Progenitor cell of endocrine pancreas (in vitro differentiated cells): ENCODE results near the gene ANKRD33B. TPM values are rescaled to one million over a fixed set of nuclear protein-coding genes. Genes with fewer than 3 reads are reported as not detected.

Source experiments
- DNase-seq: peaks from one replicate; pipeline ENCODE4 v3.0.0; 2021; ENCODE audit warnings: low spot score; ENCODE audit not compliant: unreplicated experiment
- H3K27ac Mint-ChIP-seq: 2 replicates; pipeline ENCODE4 v1.8.0; 2021; ENCODE audit warnings: mild to moderate bottlenecking, moderate library complexity, mixed read lengths
- H3K27me3 Mint-ChIP-seq: 2 replicates; pipeline ENCODE4 v1.8.0; 2021; ENCODE audit warnings: mixed read lengths
- H3K36me3 Mint-ChIP-seq: 2 replicates; pipeline ENCODE4 v1.8.0; 2022; ENCODE audit warnings: mixed read lengths; ENCODE audit not compliant: insufficient read depth
- H3K4me1 Mint-ChIP-seq: 2 replicates; pipeline ENCODE4 v1.8.0; 2021; ENCODE audit warnings: low read depth, mixed read lengths
- H3K4me3 Mint-ChIP-seq: 2 replicates; pipeline ENCODE4 v1.8.0; 2021; ENCODE audit warnings: low read depth, mild to moderate bottlenecking, moderate library complexity, mixed read lengths
- H3K9me3 Mint-ChIP-seq: 2 replicates; pipeline ENCODE4 v1.8.0; 2021; ENCODE audit warnings: low read depth, mixed read lengths
- total RNA-seq: library from RNA; stranded (reverse); gene quantifications from 2 replicates; pipeline ENCODE4 v1.2.1, GENCODE V29; 2021
- TF ChIP-seq, protein P1 (sequence below): fragments of 200-600 bp; sonication (generic); IDR thresholded peaks from one replicate; pipeline ENCODE4 v1.5.0; 2021; ENCODE audit warnings: antibody characterized with exemption, mild to moderate bottlenecking; ENCODE audit not compliant: unreplicated experiment

Gene ANKRD33B
- total RNA-seq, 1 donor from 2014 or later: 2.1 TPM

DNA sequence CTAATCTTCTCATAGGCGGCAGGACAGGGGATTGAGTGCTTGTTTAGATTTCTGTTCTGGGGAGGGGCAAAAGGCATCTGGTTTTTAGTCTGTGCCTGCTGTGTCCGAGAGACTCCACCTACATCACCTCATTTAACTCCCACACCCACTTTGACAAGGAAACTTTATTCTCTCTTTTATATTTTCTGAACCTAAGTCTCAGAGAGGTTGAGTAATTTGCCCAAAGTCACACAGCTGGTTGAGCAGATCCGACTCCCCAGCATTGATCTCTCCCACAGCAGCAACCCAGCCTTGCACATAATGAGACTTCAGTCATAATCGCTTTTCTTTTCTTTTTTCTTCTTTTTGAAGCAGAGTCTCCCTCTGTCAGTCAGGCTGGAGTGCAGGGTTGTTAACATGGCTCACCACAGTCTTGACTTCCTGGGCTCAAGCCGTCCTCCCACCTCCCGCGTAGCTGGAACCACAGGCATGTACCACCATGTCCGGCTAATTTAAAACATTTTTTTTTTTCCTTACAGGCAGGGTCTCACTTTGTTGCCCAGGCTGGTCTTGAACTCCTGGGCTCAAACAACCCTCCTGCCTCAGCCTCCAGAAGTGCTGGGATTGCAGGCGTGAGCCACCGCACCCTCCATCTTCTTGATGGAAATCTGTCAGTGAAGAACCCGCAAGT, 36.5 kb upstream of the ANKRD33B start:
- peaks cover 4% of the 10 kb centered on the region for H3K4me1 Mint-ChIP-seq
- no peak overlapping the region for H3K4me3 Mint-ChIP-seq

DNA sequence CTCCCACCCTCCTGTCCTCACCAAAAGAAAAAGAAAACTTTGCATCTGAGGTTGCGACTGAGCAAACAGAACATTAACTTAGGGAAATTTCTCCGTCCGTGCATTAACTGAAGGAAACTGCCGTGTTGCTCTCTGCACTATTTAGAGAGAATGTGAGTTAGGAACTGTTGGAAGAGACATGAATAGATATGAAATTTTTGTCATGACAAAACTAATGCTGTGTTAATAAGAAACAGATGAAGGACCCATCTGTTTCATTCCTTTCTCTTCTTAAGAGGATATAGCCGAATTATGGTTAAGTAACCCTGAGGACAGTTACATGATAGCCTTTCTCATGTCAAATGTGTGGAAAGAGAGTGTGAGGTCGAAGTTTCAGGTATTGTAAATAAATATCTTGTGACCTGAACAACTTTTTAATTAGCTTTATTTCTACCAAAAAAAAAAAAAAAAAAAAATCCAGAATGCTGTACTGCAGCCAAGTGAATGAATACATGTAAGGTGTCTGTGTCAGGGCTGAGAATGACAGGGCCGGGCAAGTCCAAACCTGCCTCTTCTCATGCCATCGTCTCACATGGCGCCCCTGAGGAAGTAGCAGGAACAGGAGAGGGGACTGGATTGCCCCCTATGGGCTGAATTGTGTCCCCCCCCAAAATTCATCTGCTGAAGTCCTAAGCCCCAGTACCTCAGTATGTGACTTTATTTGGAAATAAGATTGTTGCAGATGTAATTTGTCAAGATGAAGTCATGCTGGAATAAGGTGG, 35.6 kb upstream of the ANKRD33B start:
- Mint-ChIP-seq H3K36me3 (no peaks in the 10 kb centered on the region), H3K27me3 (peaks cover 21% of the 10 kb centered on the region), H3K4me3 (no peak overlapping the region), H3K4me1 (peaks cover 4% of the 10 kb centered on the region), H3K27ac (no peak overlapping the region), H3K9me3 (peaks cover 5% of the 10 kb centered on the region)
- TF ChIP-seq, protein P1, sequence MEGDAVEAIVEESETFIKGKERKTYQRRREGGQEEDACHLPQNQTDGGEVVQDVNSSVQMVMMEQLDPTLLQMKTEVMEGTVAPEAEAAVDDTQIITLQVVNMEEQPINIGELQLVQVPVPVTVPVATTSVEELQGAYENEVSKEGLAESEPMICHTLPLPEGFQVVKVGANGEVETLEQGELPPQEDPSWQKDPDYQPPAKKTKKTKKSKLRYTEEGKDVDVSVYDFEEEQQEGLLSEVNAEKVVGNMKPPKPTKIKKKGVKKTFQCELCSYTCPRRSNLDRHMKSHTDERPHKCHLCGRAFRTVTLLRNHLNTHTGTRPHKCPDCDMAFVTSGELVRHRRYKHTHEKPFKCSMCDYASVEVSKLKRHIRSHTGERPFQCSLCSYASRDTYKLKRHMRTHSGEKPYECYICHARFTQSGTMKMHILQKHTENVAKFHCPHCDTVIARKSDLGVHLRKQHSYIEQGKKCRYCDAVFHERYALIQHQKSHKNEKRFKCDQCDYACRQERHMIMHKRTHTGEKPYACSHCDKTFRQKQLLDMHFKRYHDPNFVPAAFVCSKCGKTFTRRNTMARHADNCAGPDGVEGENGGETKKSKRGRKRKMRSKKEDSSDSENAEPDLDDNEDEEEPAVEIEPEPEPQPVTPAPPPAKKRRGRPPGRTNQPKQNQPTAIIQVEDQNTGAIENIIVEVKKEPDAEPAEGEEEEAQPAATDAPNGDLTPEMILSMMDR: peak; percentile 13
- DNase-seq: no peak

More for the DNA sequence above, 36.5 kb upstream of the ANKRD33B start:
- TF ChIP-seq, protein P1: no peak
- Mint-ChIP-seq H3K36me3 (no peaks in the 10 kb centered on the region), H3K9me3 (peaks cover 11% of the 10 kb centered on the region), H3K27ac (no peak overlapping the region), H3K27me3 (peaks cover 17% of the 10 kb centered on the region)
- no peak for DNase-seq

DNA sequence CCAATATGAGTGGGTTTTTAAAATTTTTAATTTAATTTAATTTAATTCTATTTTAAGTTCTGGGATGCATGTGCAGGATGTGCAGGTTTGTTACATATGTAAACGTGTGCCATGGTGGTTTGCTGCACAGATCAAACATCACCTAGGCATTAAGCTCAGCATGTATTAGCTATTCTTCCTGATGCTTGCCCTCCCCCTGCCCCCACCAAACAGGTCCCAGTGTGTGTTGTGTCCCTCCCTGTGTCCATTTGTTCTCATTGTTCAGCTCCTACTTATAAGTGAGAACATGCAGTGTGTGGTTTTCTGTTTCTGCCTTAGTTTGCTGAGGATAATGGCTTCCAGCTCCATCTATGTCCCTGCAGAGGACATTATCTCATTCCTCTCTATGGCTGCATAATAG, 35.0 kb upstream of the ANKRD33B start:
- Mint-ChIP-seq H3K27ac (no peak overlapping the region), H3K36me3 (no peaks in the 10 kb centered on the region), H3K27me3 (peaks cover 21% of the 10 kb centered on the region), H3K9me3 (peaks cover 4% of the 10 kb centered on the region), H3K4me1 (peaks cover 4% of the 10 kb centered on the region), H3K4me3 (no peak overlapping the region)
- TF ChIP-seq, protein P1: no peak
- no peak for DNase-seq

DNA sequence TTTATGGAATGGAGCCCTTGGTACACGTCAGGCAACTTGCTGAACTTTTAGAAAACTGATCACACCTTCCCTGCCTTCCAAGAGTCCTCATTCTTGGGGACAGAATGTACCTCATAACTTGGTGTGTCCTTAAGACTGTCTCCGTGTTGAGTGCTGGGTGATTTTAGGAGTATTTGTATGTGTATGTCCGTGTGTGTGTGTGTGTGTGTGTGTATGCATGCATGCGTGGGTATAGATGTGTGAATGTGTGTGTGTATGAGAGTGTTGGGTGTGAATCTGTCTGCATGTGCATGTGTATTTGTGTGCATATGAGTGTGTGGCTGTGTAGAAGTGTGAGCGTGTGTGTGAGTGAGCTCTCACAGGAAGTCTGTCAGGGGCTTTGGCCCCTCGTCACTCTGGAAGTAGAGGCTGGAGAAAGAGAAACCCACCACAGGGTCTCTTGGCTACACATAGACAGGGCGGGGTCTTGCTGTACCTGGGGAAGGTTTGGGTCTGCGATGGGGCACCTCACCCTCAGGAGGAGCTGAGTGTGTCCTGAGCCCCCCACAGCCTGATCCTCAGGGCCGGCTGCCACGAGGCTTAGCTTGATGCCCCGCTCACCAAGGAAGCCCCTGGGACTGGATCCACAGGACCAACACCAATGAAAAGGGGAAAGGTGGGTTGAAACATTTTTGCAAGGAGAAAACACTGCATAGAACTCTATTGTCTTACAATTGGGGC, 33.1 kb upstream of the ANKRD33B start:
- Mint-ChIP-seq H3K36me3 (no peaks in the 10 kb centered on the region), H3K27me3 (peaks cover 24% of the 10 kb centered on the region), H3K4me1 (peaks cover 4% of the 10 kb centered on the region), H3K9me3 (peaks cover 4% of the 10 kb centered on the region), H3K4me3 (no peak overlapping the region), H3K27ac (no peak overlapping the region)
- no peak for DNase-seq
- TF ChIP-seq, protein P1: no peak

DNA sequence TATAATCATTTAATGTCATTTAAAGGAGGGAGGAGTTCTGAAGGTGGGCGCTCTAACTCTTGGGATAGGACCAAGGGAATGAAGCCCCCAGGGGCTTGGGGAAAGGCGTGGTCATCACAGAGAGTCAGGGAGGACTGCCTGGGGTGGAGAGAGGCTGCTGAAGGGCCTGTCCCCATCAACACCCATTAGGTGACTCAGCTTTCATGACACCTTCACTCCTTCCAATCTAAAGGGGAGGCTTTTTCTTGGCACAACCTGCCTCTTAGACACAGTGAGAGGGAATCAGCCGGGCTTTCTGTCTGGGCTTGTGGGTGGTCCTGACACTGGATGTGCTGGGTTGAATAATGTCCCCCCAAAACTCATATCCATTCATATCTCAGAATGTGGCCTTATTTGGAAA, 31.4 kb upstream of the ANKRD33B start:
- Mint-ChIP-seq H3K4me3 (no peak overlapping the region), H3K9me3 (peaks cover 4% of the 10 kb centered on the region), H3K36me3 (no peaks in the 10 kb centered on the region), H3K4me1 (peaks cover 9% of the 10 kb centered on the region), H3K27ac (no peak overlapping the region), H3K27me3 (peaks cover 26% of the 10 kb centered on the region)
- TF ChIP-seq, protein P1: no peak
- DNase-seq: no peak
